Peyer's patch (tissue), 4 donors: ENCODE results near the gene MED13L. TPM values are rescaled to one million over a fixed set of nuclear protein-coding genes. Genes with fewer than 3 reads are reported as not detected.

ENCODE experiments used
- DNase-seq, 3 donors: peaks; one replicate each; pipeline ENCODE4 v3.0.0-alpha.2; 2017 to 2019
- H3K27ac ChIP-seq, 4 donors: fragments of 200-600 bp; sonication (generic); one replicate each; pipeline ENCODE4 v1.5.1; 2016 to 2019
- H3K27me3 ChIP-seq, 2 donors: fragments of 200-600 bp; sonication (generic); one replicate each; pipeline ENCODE4 v1.5.1; 2019
- H3K36me3 ChIP-seq, 3 donors: fragments of 200-600 bp; sonication (generic); one replicate each; pipeline ENCODE4 v1.5.1; 2016 to 2019
- H3K4me1 ChIP-seq, 4 donors: fragments of 200-600 bp; sonication (generic); one replicate each; pipeline ENCODE4 v1.5.1; 2016 to 2019
- H3K4me3 ChIP-seq, 4 donors: fragments of 200-600 bp; sonication (generic); 1 replicate in 3 of 4; 2 replicates in 1 of 4; pipeline ENCODE4 v1.5.1; 2016 to 2019; ENCODE audit warnings: mild to moderate bottlenecking in 1 of 4
- H3K9me3 ChIP-seq, 4 donors: fragments of 200-600 bp; sonication (generic); one replicate each; pipeline ENCODE4 v1.5.1; 2016 to 2019; ENCODE audit warnings: mild to moderate bottlenecking in 1 of 4
- POLR2A ChIP-seq, 2 donors: fragments of 450-650 bp; IDR thresholded peaks; one replicate each; pipeline ENCODE4 v1.5.1; 2017; ENCODE audit warnings: antibody characterized with exemption in 2 of 2, mild to moderate bottlenecking in 2 of 2, moderate library complexity in 2 of 2
- total RNA-seq, 4 donors: library from RNA; depleted of rRNA; stranded (reverse); fragments of >200 nt; gene quantifications; one replicate each; pipeline ENCODE4 v1.1.0, GENCODE V29; 2016
- TF ChIP-seq, protein P1 (sequence below), 6 experiments: fragments of 450-650 bp in 4 of 6; fragments of 200-600 bp in 2 of 6; sonication (generic) in 1 of 6; IDR thresholded peaks; one replicate each; pipeline ENCODE4 v1.5.1; 2017 to 2019; ENCODE audit warnings: antibody characterized with exemption in 6 of 6, mild to moderate bottlenecking in 3 of 6, moderate library complexity in 1 of 6

MED13L gene
- total RNA-seq, 4 donors from 2014 or later, result 127 to 181 (median 145) TPM

DNA sequence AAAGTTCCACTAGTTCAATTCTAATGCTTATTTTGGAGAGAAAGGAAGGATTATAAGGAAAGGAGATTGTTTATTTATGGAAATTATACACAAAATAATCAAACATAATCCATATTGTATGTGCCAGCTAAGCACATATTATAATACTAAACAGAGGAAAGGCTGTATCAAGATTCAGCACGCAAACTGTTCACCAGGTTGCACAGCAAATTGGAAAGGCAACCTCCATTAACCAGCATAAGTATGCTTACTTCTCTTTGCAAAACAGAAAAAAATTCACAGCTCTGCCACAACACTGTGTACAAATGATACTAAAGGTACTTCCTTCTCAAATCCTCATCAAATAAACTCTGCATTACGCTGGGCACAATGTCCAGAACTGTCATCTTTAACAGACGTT lies 146.3 kb downstream of the MED13L start:
- no peak for TF ChIP-seq POLR2A (IDR thresholded peaks at IDR 0.05)

DNA sequence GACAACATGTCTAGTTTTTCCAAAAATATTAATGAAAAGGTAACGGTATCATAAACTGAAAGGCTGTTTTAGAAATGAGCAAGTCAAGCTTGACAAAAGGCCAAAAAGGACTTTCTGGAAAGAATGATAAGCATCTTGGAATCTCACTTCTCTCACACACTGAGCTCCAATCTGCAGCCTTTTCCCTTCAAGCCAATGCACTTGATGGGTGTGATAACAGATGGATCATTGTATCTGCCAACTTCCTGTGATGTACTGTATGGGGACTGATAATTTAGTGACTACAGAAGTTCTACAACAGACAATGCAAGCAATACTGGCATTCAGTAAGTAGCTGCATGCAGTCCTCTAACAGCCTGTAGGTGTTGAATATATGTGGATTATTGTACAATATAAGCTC lies 147.1 kb downstream of the MED13L start:
- Histone ChIP-seq H3K27me3 (no peaks in the 10 kb centered on the region), H3K27ac (no peak overlapping the region), H3K9me3 (no peaks in the 10 kb centered on the region), H3K4me1 (peaks cover 0 to 15% (median 2%) of the 10 kb centered on the region in 4 donors), H3K36me3 (no peaks in the 10 kb centered on the region), H3K4me3 (no peak overlapping the region)
- TF ChIP-seq, protein P1, sequence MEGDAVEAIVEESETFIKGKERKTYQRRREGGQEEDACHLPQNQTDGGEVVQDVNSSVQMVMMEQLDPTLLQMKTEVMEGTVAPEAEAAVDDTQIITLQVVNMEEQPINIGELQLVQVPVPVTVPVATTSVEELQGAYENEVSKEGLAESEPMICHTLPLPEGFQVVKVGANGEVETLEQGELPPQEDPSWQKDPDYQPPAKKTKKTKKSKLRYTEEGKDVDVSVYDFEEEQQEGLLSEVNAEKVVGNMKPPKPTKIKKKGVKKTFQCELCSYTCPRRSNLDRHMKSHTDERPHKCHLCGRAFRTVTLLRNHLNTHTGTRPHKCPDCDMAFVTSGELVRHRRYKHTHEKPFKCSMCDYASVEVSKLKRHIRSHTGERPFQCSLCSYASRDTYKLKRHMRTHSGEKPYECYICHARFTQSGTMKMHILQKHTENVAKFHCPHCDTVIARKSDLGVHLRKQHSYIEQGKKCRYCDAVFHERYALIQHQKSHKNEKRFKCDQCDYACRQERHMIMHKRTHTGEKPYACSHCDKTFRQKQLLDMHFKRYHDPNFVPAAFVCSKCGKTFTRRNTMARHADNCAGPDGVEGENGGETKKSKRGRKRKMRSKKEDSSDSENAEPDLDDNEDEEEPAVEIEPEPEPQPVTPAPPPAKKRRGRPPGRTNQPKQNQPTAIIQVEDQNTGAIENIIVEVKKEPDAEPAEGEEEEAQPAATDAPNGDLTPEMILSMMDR (IDR thresholded peaks at IDR 0.05), result no peak
- no peak for TF ChIP-seq POLR2A (IDR thresholded peaks at IDR 0.05)
- no peak for DNase-seq

More for the DNA sequence above, 146.3 kb downstream of the MED13L start:
- H3K9me3 ChIP-seq, result no peaks in the 10 kb centered on the region
- DNase-seq, result no peak
- H3K4me3 ChIP-seq, result no peak overlapping the region
- no peaks in the 10 kb centered on the region for H3K36me3 ChIP-seq
- peaks cover 0 to 23% (median 2%) of the 10 kb centered on the region in 4 donors for H3K4me1 ChIP-seq
- no peak overlapping the region for H3K27ac ChIP-seq
- no peaks in the 10 kb centered on the region for H3K27me3 ChIP-seq

DNA sequence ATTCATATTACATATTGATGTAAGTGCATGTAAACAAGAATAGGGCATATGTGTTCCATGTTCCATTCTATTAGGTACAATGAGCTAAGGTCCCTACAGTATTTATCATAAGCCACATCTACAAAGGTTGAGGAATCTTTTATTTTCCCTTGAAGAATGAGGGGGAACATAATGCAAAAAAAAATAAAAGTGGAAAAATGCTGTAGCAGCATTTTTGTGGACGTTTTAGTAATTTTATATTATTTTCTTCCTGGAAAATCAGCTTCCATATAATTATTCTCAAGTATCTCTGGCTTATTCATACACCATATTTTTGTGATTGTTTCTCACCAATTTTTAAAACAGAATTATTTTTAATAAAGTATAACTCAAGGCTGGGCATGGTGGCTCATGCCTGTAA lies 148.7 kb downstream of the MED13L start:
- Histone ChIP-seq H3K27me3 (no peaks in the 10 kb centered on the region), H3K4me3 (no peak overlapping the region), H3K27ac (no peak overlapping the region), H3K4me1 (peaks cover 0 to 8% (median 5%) of the 10 kb centered on the region in 4 donors), H3K36me3 (no peaks in the 10 kb centered on the region), H3K9me3 (no peaks in the 10 kb centered on the region)
- no peak for DNase-seq
- TF ChIP-seq, protein P1 (IDR thresholded peaks at IDR 0.05), result no peak
- TF ChIP-seq POLR2A (IDR thresholded peaks at IDR 0.05), result no peak

DNA sequence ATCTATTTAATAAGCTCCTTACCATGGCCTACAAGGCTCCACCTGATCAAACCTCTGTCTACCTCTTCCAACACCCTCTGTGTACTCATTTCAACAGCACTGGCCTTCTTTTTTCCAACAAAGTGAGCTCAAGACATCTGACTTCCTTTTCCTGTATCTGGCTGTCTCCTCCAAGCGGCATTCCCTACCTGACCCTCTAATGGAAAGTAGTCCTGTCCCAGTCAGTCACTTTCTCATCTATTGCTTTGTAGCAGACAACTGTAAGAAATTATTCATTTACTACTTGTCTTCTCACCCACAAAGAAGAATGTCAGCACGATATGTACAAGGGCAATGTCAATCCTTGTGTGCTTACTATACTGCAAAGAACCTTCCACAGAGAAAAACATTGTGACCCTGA lies 149.6 kb downstream of the MED13L start:
- Histone ChIP-seq H3K27me3 (no peaks in the 10 kb centered on the region), H3K27ac (no peak overlapping the region), H3K4me1 (peaks cover 0 to 15% (median 8%) of the 10 kb centered on the region in 4 donors), H3K4me3 (no peak overlapping the region), H3K9me3 (no peaks in the 10 kb centered on the region), H3K36me3 (no peaks in the 10 kb centered on the region)
- TF ChIP-seq, protein P1 (IDR thresholded peaks at IDR 0.05), result no peak
- TF ChIP-seq POLR2A (IDR thresholded peaks at IDR 0.05), result no peak
- DNase-seq, result no peak

DNA sequence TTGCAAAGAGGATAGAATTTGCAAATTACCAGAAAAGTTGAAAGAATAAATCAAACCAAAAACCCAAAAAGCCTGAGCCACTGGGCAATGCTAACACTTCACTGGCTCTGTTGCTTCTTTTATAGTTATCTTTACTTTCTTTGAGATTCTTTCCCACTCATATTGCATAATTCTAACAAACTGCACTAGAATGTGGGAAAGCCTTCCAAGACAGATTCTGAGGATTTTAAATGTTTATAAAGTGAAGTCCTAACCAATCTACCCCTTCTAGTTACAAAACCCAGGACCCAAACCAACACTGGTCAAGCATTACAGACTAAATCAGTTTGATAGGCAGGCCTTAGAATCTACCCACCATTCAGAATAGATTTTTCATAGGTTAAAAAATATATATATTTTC lies 150.9 kb downstream of the MED13L start:
- no peaks in the 10 kb centered on the region for H3K36me3 ChIP-seq
- peaks cover 0 to 16% (median 8%) of the 10 kb centered on the region in 4 donors for H3K4me1 ChIP-seq
- no peak overlapping the region for H3K4me3 ChIP-seq
- H3K9me3 ChIP-seq, result no peaks in the 10 kb centered on the region
- H3K27ac ChIP-seq, result no peak overlapping the region
- TF ChIP-seq, protein P1 (IDR thresholded peaks at IDR 0.05), result no peak
- TF ChIP-seq POLR2A (IDR thresholded peaks at IDR 0.05), result no peak
- H3K27me3 ChIP-seq, result no peaks in the 10 kb centered on the region
- no peak for DNase-seq

DNA sequence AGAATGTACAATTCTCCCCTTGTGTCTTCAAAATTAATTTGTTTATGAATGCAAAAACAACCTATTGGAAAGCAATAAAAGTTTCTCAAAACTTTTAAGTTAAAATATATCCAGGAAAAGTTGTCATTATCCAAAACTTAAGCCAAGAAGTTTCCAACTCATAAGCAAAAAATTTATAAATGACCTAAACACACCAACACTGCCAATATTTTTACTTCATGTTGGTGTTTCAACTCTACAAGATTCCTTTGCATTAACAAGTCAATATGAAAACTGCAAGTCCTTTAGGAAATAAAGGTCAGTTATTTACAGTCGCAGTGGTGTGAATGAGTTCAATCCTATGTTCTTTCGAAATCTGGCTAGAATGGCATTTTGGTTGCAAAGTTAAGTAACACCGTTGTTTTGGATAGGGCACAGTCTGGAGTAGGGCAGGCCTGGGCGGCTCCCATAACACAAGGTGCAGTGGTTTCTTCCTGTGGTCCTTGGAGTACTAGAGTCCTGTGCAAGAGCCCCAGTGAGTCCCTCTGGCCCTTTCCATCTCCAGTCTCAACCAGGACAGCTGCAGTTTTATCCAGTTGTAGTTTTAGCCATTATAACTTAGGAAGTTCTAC lies 151.4 kb downstream of the MED13L start:
- Histone ChIP-seq H3K36me3 (no peaks in the 10 kb centered on the region), H3K9me3 (no peaks in the 10 kb centered on the region), H3K27ac (no peak overlapping the region), H3K27me3 (no peaks in the 10 kb centered on the region), H3K4me1 (peaks cover 0 to 19% (median 8%) of the 10 kb centered on the region in 4 donors), H3K4me3 (no peak overlapping the region)
- DNase-seq, result no peak
- TF ChIP-seq POLR2A (IDR thresholded peaks at IDR 0.05), result no peak
- TF ChIP-seq, protein P1 (IDR thresholded peaks at IDR 0.05), result no peak
